Natural killer cell treated with Interleukin-12 subunit alpha and Interleukin-12 subunit beta and Interleukin-15 and Interleukin-18, amount 100 ng/mL, for 72 hours (primary cell): Measurements from ENCODE around the gene DCAF15. TPM values are rescaled to one million over a fixed set of nuclear protein-coding genes. Genes with fewer than 3 reads are reported as not detected.
"Not testable (repeated sequence)": the region's sequence is repeated elsewhere in the genome, so short reads cannot be mapped to it uniquely, and the experiment has no call there.

ENCODE experiments used
- ATAC-seq, 2 donors: fragments of 150-1000 bp; cut with Tn5 transposase in 1 of 2; sonication (Bioruptor Pico), chemical (Tn5 transposase) in 1 of 2; 2 replicates each; pipeline ENCODE4 v1.10.0; 2021
- DNase-seq: peaks from one replicate; pipeline ENCODE4 v3.0.0; 2022; ENCODE audit warnings: low spot score
- H3K27ac Mint-ChIP-seq, 2 donors: 1 replicate in 1 of 2; 2 replicates in 1 of 2; pipeline ENCODE4 v1.8.0; 2022; ENCODE audit warnings: mixed read lengths in 2 of 2, mild to moderate bottlenecking in 1 of 2, moderate library complexity in 1 of 2
- H3K27me3 Mint-ChIP-seq, 2 donors: 1 replicate in 1 of 2; 2 replicates in 1 of 2; pipeline ENCODE4 v1.8.0; 2022; ENCODE audit warnings: mixed read lengths in 2 of 2
- H3K36me3 Mint-ChIP-seq: one replicate; pipeline ENCODE4 v1.8.0; 2022; ENCODE audit warnings: mixed read lengths
- H3K4me1 Mint-ChIP-seq, 2 donors: 1 replicate in 1 of 2; 2 replicates in 1 of 2; pipeline ENCODE4 v1.8.0; 2022; ENCODE audit warnings: low read depth in 2 of 2, mixed read lengths in 2 of 2, mild to moderate bottlenecking in 1 of 2
- H3K4me3 Mint-ChIP-seq: one replicate; pipeline ENCODE4 v1.8.0; 2022; ENCODE audit warnings: mixed read lengths
- H3K9me3 Mint-ChIP-seq: 2 replicates; pipeline ENCODE4 v1.8.0; 2022; ENCODE audit warnings: mixed read lengths
- total RNA-seq, 2 donors: library from RNA; stranded (reverse); gene quantifications; one replicate each; pipeline ENCODE4 v1.2.3, GENCODE V29; 2022

DCAF15 gene
- total RNA-seq, 2 donors from 2014 or later = 62.0 to 107 TPM

- Mint-ChIP-seq H3K4me1 (peaks cover 0 to 6% of the 10 kb centered on the region in 2 donors), H3K27me3 (no peaks in the 10 kb centered on the region), H3K9me3 (no peaks in the 10 kb centered on the region), H3K4me3 (no peak overlapping the region), H3K27ac (no peak overlapping the region), H3K36me3 (no peaks in the 10 kb centered on the region)
- ATAC-seq (no peak), DNase-seq (no peak)
These were observed 7.0 kb downstream of the DCAF15 start for GRCh38 chr19:13959141-13959961.

- Mint-ChIP-seq H3K4me1 (peaks cover 0 to 3% of the 10 kb centered on the region in 2 donors), H3K9me3 (no peaks in the 10 kb centered on the region), H3K27ac (no peak overlapping the region), H3K36me3 (no peaks in the 10 kb centered on the region), H3K4me3 (no peak overlapping the region), H3K27me3 (no peaks in the 10 kb centered on the region)
- no peak for DNase-seq
- ATAC-seq = peak in 1 of 2 donors; percentile 22
These were observed 7.9 kb downstream of the DCAF15 start for GRCh38 chr19:13959962-13960862.

GRCh38 chr19:13960863-13961784 lies 8.8 kb downstream of the DCAF15 start:
- Mint-ChIP-seq H3K4me1 (peaks cover 0 to 3% of the 10 kb centered on the region in 2 donors), H3K36me3 (no peaks in the 10 kb centered on the region), H3K27me3 (no peaks in the 10 kb centered on the region), H3K9me3 (no peaks in the 10 kb centered on the region), H3K27ac (no peak overlapping the region), H3K4me3 (no peak overlapping the region)
- ATAC-seq (no peak), DNase-seq (no peak)

- Mint-ChIP-seq H3K36me3 (no peaks in the 10 kb centered on the region), H3K4me1 (peaks cover 0 to 3% of the 10 kb centered on the region in 2 donors), H3K27ac (no peak overlapping the region), H3K27me3 (no peaks in the 10 kb centered on the region), H3K4me3 (no peak overlapping the region), H3K9me3 (no peaks in the 10 kb centered on the region)
- ATAC-seq = no peak
- DNase-seq = no peak
These were observed 9.8 kb downstream of the DCAF15 start for GRCh38 chr19:13961826-13962698.

GRCh38 chr19:13962699-13963602 lies 10.6 kb downstream of the DCAF15 start:
- ATAC-seq (no peak), DNase-seq (no peak)
- Mint-ChIP-seq H3K4me3 (no peak overlapping the region), H3K36me3 (no peaks in the 10 kb centered on the region), H3K9me3 (no peaks in the 10 kb centered on the region), H3K27ac (no peak overlapping the region), H3K4me1 (peaks cover 0 to 3% of the 10 kb centered on the region in 2 donors), H3K27me3 (no peaks in the 10 kb centered on the region)

- Mint-ChIP-seq H3K4me3 (no peak overlapping the region), H3K36me3 (no peaks in the 10 kb centered on the region), H3K27ac (no peak overlapping the region), H3K9me3 (no peaks in the 10 kb centered on the region), H3K4me1 (no peaks in the 10 kb centered on the region), H3K27me3 (no peaks in the 10 kb centered on the region)
- DNase-seq = no peak
- no peak for ATAC-seq
These were observed 11.3 kb downstream of the DCAF15 start for GRCh38 chr19:13963603-13964105.

- Mint-ChIP-seq H3K27ac (no peak overlapping the region), H3K9me3 (no peaks in the 10 kb centered on the region), H3K36me3 (no peaks in the 10 kb centered on the region), H3K27me3 (no peaks in the 10 kb centered on the region), H3K4me1 (no peaks in the 10 kb centered on the region), H3K4me3 (no peak overlapping the region)
- no peak for ATAC-seq
- DNase-seq = no peak
These were observed 12.5 kb downstream of the DCAF15 start for GRCh38 chr19:13964776-13965175.

GRCh38 chr19:13965377-13965896 lies 13.1 kb downstream of the DCAF15 start:
- Mint-ChIP-seq H3K9me3 (no peaks in the 10 kb centered on the region), H3K4me1 (no peaks in the 10 kb centered on the region), H3K27ac (no peak overlapping the region), H3K4me3 (no peak overlapping the region), H3K36me3 (no peaks in the 10 kb centered on the region), H3K27me3 (no peaks in the 10 kb centered on the region)
- DNase-seq (no peak), ATAC-seq (peak in 1 of 2 donors; percentile 15)

- no peaks in the 10 kb centered on the region for H3K27me3 Mint-ChIP-seq
- DNase-seq = no peak
- H3K4me3 Mint-ChIP-seq = no peak overlapping the region
- no peaks in the 10 kb centered on the region for H3K4me1 Mint-ChIP-seq
- H3K36me3 Mint-ChIP-seq = no peaks in the 10 kb centered on the region
- no peak overlapping the region for H3K27ac Mint-ChIP-seq
- ATAC-seq = no peak
- no peaks in the 10 kb centered on the region for H3K9me3 Mint-ChIP-seq
These were observed 13.8 kb downstream of the DCAF15 start for GRCh38 chr19:13965926-13966683.

- ATAC-seq = peak in 1 of 2 donors; percentile 7
- no peak for DNase-seq
- no peak overlapping the region for H3K27ac Mint-ChIP-seq
- no peaks in the 10 kb centered on the region for H3K36me3 Mint-ChIP-seq
- H3K27me3 Mint-ChIP-seq = no peaks in the 10 kb centered on the region
- H3K4me3 Mint-ChIP-seq = no peak overlapping the region
- no peaks in the 10 kb centered on the region for H3K9me3 Mint-ChIP-seq
- H3K4me1 Mint-ChIP-seq = no peaks in the 10 kb centered on the region
These were observed 14.4 kb downstream of the DCAF15 start for GRCh38 chr19:13966684-13967128.

GRCh38 chr19:13967206-13967605 lies 14.9 kb downstream of the DCAF15 start:
- H3K4me3 Mint-ChIP-seq = not testable (repeated sequence)

More at GRCh38 chr19:13967206-13967605, 14.9 kb downstream of the DCAF15 start:
- H3K4me1 Mint-ChIP-seq, H3K27me3 Mint-ChIP-seq, DNase-seq, H3K9me3 Mint-ChIP-seq, H3K36me3 Mint-ChIP-seq, ATAC-seq: not testable (repeated sequence)
- peak overlapping the region in 1 of 2 donors; percentile 37 for H3K27ac Mint-ChIP-seq
